Raji (cell line): ENCODE data around the gene OBSCN.

ENCODE experiments used
- POLR2A ChIP-seq: IDR thresholded peaks from 2 replicates; pipeline ENCODE4 v1.6.1; 2011; ENCODE audit warnings: low read depth, low read length, control low read depth; ENCODE audit not compliant: insufficient read depth

OBSCN gene

DNA sequence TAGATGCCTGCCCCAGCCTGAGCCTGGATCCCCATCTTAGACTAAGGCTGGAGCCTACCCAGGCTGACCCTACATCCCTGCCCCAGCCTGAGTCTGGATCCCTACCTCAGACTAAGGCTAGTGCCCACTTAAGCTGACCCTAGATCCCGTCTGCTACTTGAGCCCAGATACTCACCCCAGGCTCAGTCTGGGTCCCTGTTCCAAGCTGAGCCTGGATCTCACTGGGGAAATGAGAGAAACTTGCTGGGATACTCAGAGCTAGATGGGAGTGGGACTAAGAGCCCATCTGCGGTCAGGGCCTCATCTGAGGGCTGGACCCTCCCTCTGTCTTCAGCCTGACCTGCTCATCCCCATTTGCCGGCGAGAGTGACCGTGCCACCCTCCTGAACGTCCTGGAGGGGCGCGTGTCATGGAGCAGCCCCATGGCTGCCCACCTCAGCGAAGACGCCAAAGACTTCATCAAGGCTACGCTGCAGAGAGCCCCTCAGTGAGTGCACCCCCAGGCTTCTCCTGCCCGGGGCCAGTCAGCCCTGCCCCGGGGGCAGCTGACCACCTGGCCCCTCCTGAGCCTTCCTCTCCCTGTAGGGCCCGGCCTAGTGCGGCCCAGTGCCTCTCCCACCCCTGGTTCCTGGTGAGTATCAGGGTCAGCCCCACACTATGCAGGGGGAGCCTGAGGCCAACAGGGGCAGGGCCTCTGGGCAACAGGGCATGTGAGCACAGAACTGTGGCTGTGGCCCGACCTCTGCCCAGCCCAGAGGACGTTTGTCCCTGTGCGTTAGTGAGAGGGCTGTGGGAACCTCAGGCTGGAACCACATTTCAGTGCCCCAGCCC is 162.0 kb downstream of the OBSCN start:
- TF ChIP-seq POLR2A = no peak

DNA sequence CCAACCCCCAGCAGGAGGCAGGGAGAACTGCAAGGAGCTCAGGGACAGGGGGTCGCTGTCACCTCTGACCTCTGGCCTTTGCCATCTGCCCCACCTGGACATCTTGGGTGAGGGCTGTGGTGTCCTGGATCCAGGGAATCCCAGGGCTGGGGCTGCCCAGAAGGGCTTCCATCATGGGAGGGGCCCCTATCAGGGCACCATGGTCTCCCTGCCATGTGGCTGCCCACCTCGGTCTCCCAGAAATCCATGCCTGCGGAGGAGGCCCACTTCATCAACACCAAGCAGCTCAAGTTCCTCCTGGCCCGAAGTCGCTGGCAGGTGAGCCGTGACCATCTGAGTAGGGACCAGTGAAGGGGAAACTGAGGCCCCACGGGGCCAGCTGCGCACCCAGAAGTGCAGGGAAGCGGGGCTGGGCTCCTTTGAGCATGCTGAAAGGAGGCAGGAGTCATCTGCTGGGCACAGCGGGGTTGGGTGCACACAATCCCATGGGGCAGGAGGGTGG is 162.6 kb downstream of the OBSCN start:
- TF ChIP-seq POLR2A = no peak

DNA sequence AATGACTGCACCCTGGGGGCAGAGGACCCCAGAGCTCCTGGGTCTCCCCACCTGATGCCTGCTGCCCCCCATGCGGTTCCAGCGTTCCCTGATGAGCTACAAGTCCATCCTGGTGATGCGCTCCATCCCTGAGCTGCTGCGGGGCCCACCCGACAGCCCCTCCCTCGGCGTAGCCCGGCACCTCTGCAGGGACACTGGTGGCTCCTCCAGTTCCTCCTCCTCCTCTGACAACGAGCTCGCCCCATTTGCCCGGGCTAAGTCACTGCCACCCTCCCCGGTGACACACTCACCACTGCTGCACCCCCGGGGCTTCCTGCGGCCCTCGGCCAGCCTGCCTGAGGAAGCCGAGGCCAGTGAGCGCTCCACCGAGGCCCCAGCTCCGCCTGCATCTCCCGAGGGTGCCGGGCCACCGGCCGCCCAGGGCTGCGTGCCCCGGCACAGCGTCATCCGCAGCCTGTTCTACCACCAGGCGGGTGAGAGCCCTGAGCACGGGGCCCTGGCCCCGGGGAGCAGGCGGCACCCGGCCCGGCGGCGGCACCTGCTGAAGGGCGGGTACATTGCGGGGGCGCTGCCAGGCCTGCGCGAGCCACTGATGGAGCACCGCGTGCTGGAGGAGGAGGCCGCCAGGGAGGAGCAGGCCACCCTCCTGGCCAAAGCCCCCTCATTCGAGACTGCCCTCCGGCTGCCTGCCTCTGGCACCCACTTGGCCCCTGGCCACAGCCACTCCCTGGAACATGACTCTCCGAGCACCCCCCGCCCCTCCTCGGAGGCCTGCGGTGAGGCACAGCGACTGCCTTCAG is 163.3 kb downstream of the OBSCN start:
- TF ChIP-seq POLR2A = no peak

DNA sequence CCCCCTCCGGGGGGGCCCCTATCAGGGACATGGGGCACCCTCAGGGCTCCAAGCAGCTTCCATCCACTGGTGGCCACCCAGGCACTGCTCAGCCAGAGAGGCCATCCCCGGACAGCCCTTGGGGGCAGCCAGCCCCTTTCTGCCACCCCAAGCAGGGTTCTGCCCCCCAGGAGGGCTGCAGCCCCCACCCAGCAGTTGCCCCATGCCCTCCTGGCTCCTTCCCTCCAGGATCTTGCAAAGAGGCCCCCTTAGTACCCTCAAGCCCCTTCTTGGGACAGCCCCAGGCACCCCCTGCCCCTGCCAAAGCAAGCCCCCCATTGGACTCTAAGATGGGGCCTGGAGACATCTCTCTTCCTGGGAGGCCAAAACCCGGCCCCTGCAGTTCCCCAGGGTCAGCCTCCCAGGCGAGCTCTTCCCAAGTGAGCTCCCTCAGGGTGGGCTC is 163.9 kb downstream of the OBSCN start:
- TF ChIP-seq POLR2A = no peak

DNA sequence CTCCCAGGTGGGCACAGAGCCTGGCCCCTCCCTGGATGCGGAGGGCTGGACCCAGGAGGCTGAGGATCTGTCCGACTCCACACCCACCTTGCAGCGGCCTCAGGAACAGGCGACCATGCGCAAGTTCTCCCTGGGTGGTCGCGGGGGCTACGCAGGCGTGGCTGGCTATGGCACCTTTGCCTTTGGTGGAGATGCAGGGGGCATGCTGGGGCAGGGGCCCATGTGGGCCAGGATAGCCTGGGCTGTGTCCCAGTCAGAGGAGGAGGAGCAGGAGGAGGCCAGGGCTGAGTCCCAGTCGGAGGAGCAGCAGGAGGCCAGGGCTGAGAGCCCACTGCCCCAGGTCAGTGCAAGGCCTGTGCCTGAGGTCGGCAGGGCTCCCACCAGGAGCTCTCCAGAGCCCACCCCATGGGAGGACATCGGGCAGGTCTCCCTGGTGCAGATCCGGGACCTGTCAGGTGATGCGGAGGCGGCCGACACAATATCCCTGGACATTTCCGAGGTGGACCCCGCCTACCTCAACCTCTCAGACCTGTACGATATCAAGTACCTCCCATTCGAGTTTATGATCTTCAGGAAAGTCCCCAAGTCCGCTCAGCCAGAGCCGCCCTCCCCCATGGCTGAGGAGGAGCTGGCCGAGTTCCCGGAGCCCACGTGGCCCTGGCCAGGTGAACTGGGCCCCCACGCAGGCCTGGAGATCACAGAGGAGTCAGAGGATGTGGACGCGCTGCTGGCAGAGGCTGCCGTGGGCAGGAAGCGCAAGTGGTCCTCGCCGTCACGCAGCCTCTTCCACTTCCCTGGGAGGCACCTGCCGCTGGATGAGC is 164.5 kb downstream of the OBSCN start:
- TF ChIP-seq POLR2A = no peak

DNA sequence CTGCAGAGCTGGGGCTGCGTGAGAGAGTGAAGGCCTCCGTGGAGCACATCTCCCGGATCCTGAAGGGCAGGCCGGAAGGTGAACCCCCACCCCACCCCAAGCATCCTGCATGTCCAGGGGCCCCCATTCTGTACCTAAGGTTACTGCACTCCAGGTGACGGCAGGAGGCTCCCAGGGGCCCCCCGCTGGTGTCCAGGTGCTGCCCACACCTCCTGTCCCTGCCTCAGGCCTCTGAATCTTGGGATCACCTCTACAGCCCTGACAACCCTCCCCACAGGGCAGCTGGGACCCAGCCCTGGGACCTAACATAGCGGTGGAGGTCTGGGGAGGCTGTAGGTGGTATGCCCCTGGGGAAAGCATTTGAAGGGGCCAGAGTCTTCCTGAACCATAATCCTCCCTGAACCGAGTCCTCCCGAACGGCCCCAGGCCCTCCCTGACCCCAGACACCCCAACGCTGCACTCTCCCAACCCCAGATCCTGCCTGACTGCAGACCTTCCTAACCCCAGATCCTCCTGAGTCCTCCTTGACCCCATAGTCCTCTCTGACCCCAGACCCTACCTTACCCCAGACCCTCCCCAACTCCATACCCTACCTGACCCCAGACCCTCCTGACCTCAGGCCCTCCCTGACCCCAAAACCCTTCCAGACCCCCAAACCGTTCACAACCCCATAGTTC is 165.3 kb downstream of the OBSCN start:
- TF ChIP-seq POLR2A = no peak

DNA sequence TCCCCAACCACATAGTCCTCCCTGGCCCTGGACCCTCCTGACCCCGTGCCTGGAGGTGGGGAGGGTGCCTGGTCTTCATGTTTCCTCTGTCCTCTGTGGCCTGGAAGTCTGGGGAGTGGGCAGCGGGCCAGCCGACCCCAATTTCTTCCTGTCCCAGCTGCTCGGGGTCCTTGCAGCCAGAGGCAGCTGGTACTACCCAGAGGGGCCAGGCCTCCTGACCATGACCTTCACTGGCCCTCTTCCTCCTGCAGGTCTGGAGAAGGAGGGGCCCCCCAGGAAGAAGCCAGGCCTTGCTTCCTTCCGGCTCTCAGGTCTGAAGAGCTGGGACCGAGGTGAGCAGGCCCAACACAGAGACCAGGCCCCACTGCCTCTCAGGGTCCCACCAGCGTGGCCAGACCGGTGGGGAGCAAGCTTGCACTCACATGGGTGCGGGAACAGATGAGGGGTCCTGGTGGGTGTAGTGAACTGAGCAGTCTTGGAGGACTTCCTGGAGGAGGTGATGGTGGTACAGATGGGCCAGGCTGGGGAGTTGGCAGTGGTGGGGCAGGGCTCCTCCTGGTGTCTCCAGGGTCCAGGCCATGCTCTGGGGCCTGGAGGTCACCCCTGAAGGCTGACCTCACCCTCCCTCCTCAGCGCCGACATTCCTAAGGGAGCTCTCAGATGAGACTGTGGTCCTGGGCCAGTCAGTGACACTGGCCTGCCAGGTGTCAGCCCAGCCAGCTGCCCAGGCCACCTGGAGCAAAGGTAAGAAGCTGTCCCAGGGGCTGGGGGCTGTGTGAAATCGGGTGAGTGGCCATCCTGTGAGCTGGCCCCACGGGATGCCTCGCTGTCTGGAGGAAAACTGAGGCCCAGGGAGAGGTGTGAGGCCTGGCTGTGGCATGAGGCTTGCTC is 166.1 kb downstream of the OBSCN start:
- no peak for TF ChIP-seq POLR2A

DNA sequence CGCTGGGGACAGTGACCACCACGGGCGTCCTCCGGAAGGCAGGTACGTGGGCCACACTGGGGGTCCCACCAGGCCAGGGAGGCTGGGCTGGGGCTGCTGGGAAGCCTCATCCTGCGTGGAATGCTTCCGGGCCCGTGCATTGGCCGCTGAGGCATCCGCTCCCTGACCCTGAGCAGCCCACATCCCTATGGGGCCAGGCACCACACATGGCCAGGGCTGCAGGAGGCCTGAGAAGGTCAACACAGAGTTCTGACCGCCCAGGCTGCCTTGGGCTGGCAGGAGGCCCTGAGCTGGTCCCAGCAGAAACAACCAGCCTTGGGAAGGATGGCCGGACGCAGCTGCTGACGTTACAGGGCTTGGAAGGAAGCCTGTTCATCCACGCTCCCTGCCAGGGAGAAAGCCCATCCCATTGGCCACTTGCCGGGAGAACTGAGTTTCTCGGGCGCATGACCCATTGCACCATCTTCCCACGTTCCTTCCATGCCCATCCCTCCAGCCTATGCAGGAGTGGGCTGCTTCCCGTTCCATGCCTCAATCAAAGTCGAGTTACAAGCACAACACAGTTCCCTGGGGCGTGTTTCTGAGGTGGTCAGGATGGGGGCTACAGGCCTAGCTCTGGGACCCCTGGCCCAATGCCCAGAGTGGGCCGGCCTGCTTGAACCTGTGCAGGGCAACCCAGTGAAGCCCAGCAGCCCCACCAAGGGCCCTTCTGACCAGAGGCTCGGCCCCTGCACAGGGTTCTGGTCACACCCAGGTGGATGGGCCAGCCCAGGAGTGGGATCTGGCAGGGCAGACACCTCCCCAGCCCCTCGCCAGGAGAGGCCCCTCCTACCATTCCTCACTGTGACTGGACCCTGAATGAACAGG is 167.1 kb downstream of the OBSCN start:
- TF ChIP-seq POLR2A = no peak

DNA sequence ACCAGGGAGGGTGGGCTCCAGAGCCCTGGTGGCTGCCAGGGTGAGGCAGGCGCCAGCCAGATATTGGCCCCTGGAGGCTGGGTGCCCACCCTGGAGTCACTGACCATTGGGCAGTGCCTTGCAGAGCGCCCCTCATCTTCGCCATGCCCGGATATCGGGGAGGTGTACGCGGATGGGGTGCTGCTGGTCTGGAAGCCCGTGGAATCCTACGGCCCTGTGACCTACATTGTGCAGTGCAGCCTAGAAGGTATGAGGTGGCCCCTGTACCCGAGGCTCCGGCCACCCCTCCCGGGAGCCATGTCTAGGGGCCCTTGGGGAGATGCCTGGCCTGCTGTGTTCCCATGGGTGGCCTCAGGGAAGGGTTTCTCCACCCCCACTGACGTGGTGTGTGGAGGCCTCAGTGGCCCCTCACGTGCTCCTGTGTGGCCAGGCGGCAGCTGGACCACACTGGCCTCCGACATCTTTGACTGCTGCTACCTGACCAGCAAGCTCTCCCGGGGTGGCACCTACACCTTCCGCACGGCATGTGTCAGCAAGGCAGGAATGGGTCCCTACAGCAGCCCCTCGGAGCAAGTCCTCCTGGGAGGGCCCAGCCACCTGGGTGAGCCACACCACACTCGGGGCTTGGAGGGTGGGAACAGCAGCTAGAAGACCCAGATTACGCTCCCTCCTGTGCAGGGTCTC is 167.9 kb downstream of the OBSCN start:
- no peak for TF ChIP-seq POLR2A

DNA sequence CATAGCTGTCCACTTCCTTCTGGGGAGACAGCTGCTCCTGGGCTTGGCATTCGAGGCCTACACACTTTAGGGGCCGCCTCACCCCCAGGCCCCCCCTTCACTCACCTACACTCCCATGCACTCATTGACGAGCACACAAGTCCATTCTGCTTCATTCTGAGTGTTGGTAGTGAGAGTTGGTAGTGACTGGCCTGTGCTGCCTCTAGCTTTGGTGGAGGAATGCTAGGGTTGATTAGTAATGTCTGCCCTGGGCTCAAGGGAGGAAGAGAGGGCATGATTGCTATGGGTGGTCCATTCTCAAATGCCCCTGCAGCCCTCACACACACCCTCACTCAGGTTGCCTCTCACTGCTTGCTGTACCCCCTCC is 168.4 kb downstream of the OBSCN start:
- no peak for TF ChIP-seq POLR2A

DNA sequence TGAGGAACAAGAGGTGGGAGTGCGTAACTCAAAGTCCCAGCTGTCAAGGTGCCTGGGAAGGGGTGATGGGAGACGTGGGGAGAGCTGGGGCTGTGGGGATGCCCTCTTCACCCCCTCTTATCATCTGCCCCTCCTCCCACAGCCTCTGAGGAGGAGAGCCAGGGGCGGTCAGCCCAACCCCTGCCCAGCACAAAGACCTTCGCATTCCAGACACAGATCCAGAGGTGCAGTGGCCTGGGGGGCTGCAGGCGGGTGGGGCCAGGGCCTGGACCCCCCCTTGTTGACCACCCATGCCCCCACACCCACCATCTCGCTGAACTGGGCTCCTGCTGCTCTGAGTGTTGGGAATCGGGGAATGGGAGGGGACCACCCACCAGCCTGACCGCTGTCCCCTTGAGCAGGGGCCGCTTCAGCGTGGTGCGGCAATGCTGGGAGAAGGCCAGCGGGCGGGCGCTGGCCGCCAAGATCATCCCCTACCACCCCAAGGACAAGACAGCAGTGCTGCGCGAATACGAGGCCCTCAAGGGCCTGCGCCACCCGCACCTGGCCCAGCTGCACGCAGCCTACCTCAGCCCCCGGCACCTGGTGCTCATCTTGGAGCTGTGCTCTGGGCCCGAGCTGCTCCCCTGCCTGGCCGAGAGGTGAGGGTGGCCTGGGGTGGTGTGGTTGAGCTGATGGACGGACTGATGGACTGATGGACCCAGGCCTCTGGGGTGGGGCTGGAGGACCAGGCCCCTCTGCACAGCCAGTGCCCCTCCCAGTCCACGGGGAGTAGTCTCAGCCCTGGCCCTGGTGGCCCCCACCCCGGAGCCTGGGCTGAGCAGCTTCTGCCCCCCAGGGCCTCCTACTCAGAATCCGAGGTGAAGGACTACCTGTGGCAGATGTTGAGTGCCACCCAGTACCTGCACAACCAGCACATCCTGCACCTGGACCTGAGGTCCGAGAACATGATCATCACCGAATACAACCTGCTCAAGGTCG is 169.1 kb downstream of the OBSCN start:
- TF ChIP-seq POLR2A = no peak
